Activated CD4-positive, alpha-beta T cell treated with anti-CD3 and anti-CD28 coated beads, Interleukin-2, amount 50 U/mL, for 4 hours (primary cell): ENCODE measurements around the gene EGR1.
"Not testable (repeated sequence)": the region's sequence is repeated elsewhere in the genome, so short reads cannot be mapped to it uniquely, and the experiment has no call there.

Source experiments
- DNase-seq, 2 experiments: peaks; one replicate each; pipeline ENCODE4 v3.0.0-alpha.2; 2020

EGR1 gene

GRCh38 chr5:138470322-138471051 is 5.2 kb downstream of the EGR1 start:
- DNase-seq: peak; percentile 39 to 42

DNA sequence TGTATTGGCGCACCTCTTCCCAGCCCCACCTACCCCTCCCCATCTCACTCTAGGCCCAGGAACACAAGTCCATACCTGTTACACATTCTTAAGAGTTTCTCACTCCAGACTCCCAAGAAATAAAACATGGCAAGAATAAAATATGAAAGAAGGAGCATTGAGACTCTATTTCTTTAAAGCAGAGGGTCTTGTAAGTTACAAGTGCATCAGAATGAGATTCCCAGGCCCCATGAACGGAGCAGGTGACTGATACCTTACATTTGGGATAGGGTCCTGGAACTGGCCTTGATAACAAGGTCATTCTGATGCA is 5.7 kb downstream of the EGR1 start:
- no peak for DNase-seq

DNA sequence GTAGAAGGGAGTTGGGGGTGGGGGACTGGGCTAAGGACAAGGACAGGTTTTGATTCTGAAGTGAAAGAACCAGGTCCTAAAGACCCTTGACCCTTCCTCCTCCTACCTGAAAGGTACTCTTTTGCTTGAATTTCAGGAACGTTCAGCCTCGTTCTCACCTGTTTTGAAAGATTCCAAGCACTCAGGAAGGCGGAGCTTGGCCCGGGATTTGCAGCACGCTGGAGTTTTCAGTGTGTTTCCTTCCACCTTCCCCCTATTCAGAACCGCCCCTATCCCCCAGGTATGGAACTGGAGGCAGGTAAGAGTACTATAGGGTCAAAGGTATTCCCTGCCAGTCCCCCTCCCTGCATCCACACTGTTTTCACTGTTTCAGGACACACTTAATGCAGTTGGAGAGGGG is 7.1 kb downstream of the EGR1 start:
- DNase-seq: no peak

- DNase-seq: not testable (repeated sequence)
Measured at GRCh38 chr5:138473151-138473550, 7.9 kb downstream of the EGR1 start.

DNA sequence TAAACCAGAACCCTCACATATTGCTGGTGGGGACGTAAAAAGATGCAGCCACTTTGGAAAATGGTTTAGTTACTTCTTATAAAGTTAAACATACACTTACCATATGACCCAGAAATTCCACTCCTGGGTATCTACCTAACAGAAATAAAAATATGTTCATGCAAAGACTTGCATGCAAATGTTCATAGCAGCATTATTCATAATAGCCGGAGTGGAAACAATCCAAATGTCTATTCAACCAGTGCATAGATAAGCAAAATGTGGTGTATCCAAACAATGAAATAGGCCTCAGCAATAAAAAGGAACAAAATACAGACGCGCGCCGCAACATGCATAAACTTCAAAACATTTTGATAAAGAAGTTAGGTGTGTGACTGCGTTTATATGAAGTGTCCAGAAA is 11.6 kb downstream of the EGR1 start:
- DNase-seq: no peak

GRCh38 chr5:138482638-138483037 is 17.4 kb downstream of the EGR1 start:
- DNase-seq: no peak

- DNase-seq: no peak
Measured at GRCh38 chr5:138488481-138488945, 23.2 kb downstream of the EGR1 start.

DNA sequence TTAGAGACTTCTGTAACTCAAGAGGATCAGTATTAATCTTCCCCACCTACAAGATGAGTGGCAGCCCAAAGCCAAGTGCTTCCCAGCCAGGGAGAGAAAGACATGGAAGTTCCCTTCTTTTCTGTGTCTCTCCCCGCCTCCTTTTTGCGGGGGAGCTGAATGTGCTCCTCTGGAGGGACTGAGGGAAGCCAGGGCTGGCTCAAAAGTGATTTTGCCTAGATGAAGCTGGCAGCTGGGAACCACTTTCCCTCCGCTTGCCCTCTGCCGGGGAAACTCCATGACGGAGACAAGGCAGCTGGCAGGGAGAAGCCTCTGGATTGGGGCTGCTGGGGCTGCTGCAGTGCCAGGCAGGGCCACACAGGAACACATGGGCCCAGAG is 24.4 kb downstream of the EGR1 start:
- no peak for DNase-seq

DNA sequence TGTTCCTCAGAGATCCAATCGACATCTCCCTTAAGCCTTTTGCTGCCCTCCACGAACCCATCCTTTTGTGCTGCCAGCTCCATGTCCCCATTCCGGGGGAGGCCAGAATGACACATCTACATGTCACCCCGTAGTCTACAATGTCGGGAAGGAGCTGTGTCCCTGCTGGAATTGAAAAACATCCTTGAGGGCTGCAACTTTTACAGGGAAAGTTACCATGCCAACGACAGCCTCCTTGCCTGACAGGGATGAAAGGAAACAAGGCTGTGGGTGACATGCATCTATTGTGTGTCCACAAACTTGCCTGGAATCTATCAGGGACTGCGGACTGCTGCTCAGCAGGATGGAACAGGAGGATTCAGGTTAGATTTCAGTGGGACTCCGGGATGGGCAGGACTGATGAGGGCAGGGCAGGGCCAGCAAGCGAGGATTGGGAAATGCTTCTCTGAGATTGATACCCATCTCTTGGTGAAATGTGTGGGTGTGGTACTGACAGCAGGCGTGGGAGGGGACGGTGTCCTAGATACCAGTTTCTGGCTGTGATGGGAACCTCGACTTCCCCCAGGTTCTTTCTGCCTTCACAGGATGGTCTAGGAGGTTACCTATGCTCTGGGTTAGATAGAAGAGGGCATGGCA is 25.5 kb downstream of the EGR1 start:
- DNase-seq: no peak

DNA sequence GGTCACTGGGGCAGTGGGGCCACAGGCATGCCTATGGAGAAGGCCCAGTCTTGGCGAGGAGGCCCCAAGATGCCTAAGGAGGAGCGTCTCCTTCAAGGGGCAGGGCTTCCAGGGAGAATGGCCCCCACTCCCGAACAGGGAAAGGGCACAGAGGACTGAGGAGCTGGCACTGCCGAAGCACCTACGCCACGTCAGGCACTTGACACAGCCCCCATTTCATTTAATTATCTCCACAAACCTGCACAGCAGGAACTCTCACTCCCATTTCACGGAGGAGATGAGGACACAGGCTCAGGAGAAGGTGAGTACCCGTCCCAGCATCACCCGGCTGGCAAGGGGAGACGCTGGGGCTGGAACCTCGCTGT is 26.0 kb downstream of the EGR1 start:
- no peak for DNase-seq

GRCh38 chr5:138491669-138492559 is 26.6 kb downstream of the EGR1 start:
- DNase-seq: peak; percentile 76 to 79

- no peak for DNase-seq
Measured at GRCh38 chr5:138492560-138493045, 27.3 kb downstream of the EGR1 start.

GRCh38 chr5:138495351-138495750 is 30.1 kb downstream of the EGR1 start:
- DNase-seq: no peak

- DNase-seq: no peak
Measured at GRCh38 chr5:138498376-138498775, 33.1 kb downstream of the EGR1 start.

- DNase-seq: no peak
Measured at GRCh38 chr5:138502121-138502520, 36.8 kb downstream of the EGR1 start.

GRCh38 chr5:138502521-138502920 is 37.2 kb downstream of the EGR1 start:
- DNase-seq: no peak

- no peak for DNase-seq
Measured at GRCh38 chr5:138503487-138504270, 38.4 kb downstream of the EGR1 start.

DNA sequence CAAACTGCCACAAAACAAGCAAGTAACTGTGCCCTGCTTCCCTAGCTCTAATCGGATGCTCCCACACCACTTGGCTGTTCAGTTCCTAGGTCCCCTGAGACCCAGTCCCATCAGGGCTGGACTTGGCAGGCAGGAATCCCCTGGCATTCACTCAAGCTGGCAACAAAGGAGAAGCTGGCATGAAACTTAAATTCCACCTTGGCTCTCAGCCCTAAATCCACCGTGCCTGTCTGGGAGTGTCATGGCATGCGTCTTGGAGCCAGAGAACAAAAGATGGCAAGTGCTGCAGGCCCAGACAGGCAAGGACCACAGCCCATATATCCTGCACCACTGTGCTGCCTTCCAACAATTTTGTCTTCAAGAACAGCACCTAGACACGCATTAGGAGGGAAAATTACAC is 39.5 kb downstream of the EGR1 start:
- DNase-seq: no peak

DNA sequence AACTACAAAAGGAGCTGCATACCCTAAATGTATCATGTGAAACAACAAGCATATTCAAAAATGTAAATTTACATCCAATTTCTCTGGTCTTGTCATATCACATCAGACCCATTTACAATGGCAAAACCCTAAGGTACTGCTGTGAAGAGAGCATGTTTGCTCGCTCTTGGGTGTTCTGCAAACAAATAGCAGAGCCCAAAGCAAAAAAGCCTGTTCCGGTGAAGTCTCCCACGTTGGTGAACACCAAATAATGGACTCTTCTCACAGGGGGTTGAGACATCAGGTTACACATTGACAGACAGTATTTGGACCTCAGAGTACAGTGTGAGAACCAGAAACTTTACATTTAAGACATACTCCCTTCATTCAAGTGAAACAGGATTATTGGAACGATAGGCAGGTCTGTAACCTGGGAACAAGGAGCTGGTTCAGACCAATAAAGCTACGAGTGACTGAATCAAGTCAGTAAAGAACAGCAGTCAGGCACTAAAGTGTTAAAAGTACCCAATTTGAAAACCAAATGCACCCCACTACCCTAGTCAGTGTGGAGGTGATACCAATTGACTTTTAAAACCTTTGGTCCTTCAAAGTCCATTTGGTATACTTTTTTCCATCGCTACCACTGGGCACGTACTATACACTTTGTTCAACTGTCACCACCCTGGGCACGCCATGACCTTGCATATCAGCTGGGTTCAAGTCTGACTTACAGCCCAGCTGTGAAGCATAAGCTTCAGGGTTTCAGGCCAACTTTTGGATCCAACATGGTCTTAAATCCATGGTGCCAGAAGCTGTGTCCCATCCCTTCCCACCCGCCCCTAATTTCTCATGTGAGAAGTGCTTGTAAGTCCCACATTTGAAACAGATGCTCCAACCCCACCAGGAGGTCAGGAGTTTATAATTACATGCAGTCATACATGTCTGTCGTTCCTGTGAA is 41.4 kb downstream of the EGR1 start:
- no peak for DNase-seq

- not testable (repeated sequence) for DNase-seq
Measured at GRCh38 chr5:138507485-138507884, 42.2 kb downstream of the EGR1 start.

- DNase-seq: no peak
Measured at GRCh38 chr5:138508958-138509357, 43.7 kb downstream of the EGR1 start.

DNA sequence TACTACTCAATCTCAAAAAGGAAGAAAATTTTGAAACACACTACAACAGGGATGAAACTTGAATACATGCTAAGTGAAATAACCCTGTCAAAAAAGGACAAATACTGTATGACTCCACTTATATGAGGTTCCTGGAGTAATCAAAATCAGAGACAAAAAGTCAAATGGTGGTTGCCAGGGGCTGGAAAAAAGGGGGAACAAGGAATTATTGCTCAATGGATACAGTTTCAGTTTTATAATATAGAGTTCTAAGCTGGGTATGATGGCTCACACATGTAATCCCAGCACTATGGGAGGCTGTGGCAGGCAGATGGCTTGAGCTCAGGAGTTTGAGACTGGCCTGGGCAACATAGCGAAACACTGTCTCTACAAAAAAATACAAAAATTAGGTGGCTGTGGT is 48.7 kb downstream of the EGR1 start:
- no peak for DNase-seq
